Measurements from ENCODE around the gene SYP. TPM values are rescaled to one million over a fixed set of nuclear protein-coding genes. Genes with fewer than 3 reads are reported as not detected.
A peak's percentile ranks its signal among the peaks of the same experiment; 100 is the strongest.

SYP gene
- total and polyA plus RNA-seq, 10 of the 15 experiments (the other 5 are each of a cell fraction or from before 2014, with no cell fraction given): 0.34 to 1.7 (median 0.74) TPM

- TF ChIP-seq ZNF687 (IDR thresholded peaks at IDR 0.05): peak; percentile 66
- no peak for TF ChIP-seq BACH1 (IDR thresholded peaks at IDR 0.05; ENCODE audit: borderline replicate concordance)
- TF ChIP-seq USF1 (IDR thresholded peaks at IDR 0.05; ENCODE audit: borderline replicate concordance, extremely low read length, insufficient read depth, low read depth, low read length): no peak
- TF ChIP-seq STAT3 (IDR thresholded peaks at IDR 0.05; ENCODE audit: low read depth, low read length): no peak
- TF ChIP-seq RELB (IDR thresholded peaks at IDR 0.05; ENCODE audit: low read depth): no peak
- no peak for TF ChIP-seq SPI1 (IDR thresholded peaks at IDR 0.05; ENCODE audit: borderline replicate concordance, insufficient read depth, low read depth, low read length)
- peak; percentile 67; the same call in 1 of the 2 replicates for TF ChIP-seq ZNF207 (IDR thresholded peaks at IDR 0.05; ENCODE audit: borderline replicate concordance)
- no peak for TF ChIP-seq SUZ12 (IDR thresholded peaks at IDR 0.05; ENCODE audit: unreplicated experiment)
- TF ChIP-seq RAD51 (IDR thresholded peaks at IDR 0.05): no peak
- no peak for TF ChIP-seq NR2C1 (IDR thresholded peaks at IDR 0.05)
- TF ChIP-seq, protein P1, sequence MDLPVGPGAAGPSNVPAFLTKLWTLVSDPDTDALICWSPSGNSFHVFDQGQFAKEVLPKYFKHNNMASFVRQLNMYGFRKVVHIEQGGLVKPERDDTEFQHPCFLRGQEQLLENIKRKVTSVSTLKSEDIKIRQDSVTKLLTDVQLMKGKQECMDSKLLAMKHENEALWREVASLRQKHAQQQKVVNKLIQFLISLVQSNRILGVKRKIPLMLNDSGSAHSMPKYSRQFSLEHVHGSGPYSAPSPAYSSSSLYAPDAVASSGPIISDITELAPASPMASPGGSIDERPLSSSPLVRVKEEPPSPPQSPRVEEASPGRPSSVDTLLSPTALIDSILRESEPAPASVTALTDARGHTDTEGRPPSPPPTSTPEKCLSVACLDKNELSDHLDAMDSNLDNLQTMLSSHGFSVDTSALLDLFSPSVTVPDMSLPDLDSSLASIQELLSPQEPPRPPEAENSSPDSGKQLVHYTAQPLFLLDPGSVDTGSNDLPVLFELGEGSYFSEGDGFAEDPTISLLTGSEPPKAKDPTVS (IDR thresholded peaks at IDR 0.05; ENCODE audit: low read depth, low read length): no peak
- TF ChIP-seq MYC (IDR thresholded peaks at IDR 0.05; ENCODE audit: insufficient read depth, insufficient read length, insufficient replicate concordance, low read length, severe bottlenecking): no peak
- TF ChIP-seq EGR1 (IDR thresholded peaks at IDR 0.05; ENCODE audit: borderline replicate concordance in 1 of 2, low read depth in 2 of 2, low read length in 2 of 2): peak; percentile 42 to 87
- no peak for TF ChIP-seq BRCA1 (IDR thresholded peaks at IDR 0.05; ENCODE audit: low read depth, low read length)
- no peak for TF ChIP-seq WRNIP1 (IDR thresholded peaks at IDR 0.05; ENCODE audit: borderline replicate concordance, low read depth, low read length)
- no peak for TF ChIP-seq CHD2 (IDR thresholded peaks at IDR 0.05; ENCODE audit: borderline replicate concordance, low read depth, low read length)
- TF ChIP-seq NBN (IDR thresholded peaks at IDR 0.05): no peak
- no peak for TF ChIP-seq BCL11A (IDR thresholded peaks at IDR 0.05; ENCODE audit: low read depth, low read length)
- TF ChIP-seq HDGF (IDR thresholded peaks at IDR 0.05): no peak
- TF ChIP-seq MAX (IDR thresholded peaks at IDR 0.05; ENCODE audit: low read depth, low read length): peak; percentile 32; the same call in 1 of the 2 replicates
- no peak for TF ChIP-seq PAX5 (IDR thresholded peaks at IDR 0.05; ENCODE audit: borderline replicate concordance, low read depth, low read length)
Observed at GRCh38 chrX:49199906-49200771, at the start of gene SYP (continued).

Data from GM12878 (cell line).